ENCODE data around the gene SNX8. TPM values are rescaled to one million over a fixed set of nuclear protein-coding genes. Genes with fewer than 3 reads are reported as not detected.

SNX8 gene
- total RNA-seq, 4 donors from 2014 or later, result 16.0 to 63.3 (median 31.6) TPM

DNA sequence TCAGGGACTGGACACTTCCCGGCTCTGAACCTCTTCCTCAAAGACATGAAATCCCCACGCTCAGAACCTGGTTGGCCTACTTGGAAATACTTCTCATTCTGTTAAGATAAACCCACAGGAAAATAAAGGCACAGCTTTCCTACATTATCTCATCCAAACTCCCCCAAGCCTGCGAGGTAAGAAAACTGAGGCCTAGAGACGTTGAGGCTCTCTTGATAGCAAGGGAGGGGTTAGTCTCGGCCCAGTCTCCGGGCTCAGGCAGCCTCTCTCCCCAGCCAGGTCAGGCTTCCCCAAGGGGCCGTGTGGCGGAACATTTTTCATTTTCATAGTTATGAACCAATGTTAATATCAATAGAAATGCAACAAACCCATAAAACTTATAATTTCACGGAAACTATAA is 35.8 kb upstream of the SNX8 start:
- TF ChIP-seq, protein P1, sequence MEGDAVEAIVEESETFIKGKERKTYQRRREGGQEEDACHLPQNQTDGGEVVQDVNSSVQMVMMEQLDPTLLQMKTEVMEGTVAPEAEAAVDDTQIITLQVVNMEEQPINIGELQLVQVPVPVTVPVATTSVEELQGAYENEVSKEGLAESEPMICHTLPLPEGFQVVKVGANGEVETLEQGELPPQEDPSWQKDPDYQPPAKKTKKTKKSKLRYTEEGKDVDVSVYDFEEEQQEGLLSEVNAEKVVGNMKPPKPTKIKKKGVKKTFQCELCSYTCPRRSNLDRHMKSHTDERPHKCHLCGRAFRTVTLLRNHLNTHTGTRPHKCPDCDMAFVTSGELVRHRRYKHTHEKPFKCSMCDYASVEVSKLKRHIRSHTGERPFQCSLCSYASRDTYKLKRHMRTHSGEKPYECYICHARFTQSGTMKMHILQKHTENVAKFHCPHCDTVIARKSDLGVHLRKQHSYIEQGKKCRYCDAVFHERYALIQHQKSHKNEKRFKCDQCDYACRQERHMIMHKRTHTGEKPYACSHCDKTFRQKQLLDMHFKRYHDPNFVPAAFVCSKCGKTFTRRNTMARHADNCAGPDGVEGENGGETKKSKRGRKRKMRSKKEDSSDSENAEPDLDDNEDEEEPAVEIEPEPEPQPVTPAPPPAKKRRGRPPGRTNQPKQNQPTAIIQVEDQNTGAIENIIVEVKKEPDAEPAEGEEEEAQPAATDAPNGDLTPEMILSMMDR (IDR thresholded peaks at IDR 0.05; ENCODE audit: low read depth), result no peak

DNA sequence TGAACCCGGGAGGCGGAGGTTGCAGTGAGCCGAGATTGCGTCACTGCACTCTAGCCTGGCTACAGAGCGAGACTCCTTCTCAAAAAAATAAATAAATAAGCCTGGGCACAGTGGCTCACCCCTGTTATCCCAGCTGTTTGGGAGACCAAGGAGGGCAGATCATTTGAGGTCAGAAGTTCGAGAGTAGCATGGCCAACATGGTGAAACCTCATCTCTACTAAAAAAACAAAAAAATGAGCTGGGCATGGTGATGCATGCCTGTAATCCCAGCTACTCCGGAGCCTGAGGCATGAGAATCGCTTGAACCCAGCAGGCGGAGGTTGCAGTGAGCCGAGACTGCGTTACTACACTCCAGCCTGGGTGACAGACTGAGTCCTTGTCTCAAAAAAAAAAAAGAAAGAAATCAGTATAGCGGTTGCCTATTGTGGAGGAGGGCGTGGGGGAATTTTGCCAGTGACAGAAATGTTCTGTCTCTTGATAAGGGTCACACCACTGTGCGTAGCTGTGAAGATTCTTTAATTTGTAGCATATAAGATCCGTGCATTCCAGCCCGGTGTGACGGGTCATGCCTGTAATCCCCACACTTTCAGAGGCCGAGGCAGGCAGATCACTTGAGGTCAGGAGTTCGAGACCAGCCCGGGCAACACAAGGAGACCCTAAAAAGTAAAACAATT is 22.5 kb upstream of the SNX8 start:
- TF ChIP-seq, protein P1 (IDR thresholded peaks at IDR 0.05; ENCODE audit: low read depth), result no peak

DNA sequence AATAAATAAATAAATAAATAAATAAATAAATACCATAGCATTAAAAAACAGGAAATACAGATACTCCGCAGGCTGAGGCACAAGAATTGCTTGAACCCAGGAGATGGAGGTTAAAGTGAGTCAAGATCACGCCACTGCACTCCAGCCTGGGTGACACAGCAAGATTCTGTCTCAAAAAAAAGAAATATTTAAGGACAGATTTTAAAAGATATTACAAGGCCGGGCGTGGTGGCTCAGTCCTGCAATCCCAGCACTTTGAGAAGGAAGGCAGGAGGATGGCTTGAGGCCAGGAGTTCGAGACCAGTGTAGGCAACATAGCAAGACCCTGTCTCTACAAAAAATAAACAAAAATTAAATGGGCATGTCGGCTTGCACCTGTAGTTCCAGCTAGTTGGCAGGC is 17.5 kb upstream of the SNX8 start:
- TF ChIP-seq, protein P1 (IDR thresholded peaks at IDR 0.05; ENCODE audit: low read depth), result no peak

DNA sequence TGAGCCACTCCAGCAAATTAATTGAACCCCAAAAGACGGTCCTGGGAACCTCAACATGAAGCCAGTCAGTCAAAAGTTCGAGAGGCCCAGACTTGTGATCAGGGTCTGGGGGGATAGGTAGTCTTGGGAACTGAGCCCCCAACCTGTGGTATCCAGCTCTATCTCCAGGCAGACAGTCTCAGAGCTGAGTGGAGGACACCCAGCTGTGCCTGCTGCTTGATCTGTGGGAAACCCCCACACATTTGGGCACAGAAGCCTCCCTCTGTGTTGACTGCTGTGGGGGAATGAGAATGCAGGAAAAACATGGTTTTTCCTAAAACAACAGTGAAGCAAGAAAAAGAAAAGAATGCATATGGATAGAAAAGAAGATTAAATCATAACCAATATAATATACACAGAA is 16.3 kb upstream of the SNX8 start:
- TF ChIP-seq, protein P1 (IDR thresholded peaks at IDR 0.05; ENCODE audit: low read depth), result no peak

DNA sequence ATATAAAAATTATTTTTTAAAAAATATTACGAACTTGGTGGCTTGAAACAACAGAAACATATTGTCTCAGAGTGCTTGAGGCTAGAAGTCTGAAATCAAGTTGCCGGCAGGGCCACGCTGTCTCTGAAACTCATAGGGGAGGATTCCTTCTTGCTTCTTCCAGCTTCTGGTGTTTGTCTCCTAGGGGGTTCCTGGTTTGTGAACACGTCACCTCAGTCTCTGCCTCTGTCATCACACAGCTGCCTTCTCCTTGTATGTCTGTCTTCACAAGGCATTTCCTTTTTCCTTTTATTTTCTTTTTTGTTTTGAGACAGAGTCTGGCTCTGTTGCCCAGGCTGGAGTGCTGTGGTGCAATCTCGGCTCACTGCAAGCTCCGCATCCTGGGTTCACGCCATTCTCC is 12.7 kb upstream of the SNX8 start:
- TF ChIP-seq, protein P1 (IDR thresholded peaks at IDR 0.05; ENCODE audit: low read depth), result no peak

DNA sequence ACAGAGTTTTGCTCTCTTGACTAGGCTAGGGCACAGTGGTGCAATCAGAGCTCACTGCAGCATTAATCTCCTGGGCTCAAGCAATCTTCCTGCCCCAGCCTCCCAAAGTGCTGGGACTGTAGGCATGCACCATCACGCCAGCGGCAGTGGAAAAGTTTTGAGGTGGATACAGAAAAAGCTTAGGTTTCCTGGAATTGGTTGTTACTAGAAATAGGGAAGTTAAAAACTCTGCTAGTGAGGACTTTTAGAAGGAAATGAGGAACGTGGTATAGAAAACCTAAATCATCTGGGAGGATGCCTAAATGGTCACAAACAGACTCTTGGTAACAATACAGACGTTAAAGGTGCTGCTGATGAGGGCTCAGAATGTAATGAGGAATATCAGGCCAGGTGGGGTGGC is 10.9 kb upstream of the SNX8 start:
- TF ChIP-seq, protein P1 (IDR thresholded peaks at IDR 0.05; ENCODE audit: low read depth), result no peak

DNA sequence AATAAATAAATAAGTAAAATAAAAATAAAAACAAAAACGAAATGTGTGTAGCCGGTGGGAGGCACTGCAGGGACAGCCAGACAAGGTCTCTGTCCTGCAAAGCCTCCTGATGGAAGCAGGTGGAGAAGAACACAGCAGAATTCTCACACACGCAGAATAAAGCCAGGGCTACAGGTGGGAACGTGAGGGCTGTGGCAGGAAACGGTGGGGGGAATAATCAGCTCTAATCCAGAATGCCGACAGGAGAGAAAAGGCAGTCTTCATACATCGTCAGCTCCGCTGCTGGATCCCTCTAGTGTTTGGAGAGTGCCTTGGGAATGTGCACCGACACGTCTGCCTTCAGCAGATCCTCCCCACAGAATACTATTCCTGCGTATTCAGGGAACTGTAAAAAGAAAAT is 6.8 kb upstream of the SNX8 start:
- TF ChIP-seq, protein P1 (IDR thresholded peaks at IDR 0.05; ENCODE audit: low read depth), result no peak

Measured in subcutaneous adipose tissue (tissue), 4 donors.